GM06990 (cell line): Measurements from ENCODE around the gene EIF2B2.

Source experiments
- DNase-seq: peaks from one replicate; pipeline ENCODE4 v3.0.0-alpha.2; 2011; ENCODE audit not compliant: insufficient read length; ENCODE audit errors: extremely low read depth
- H3K27me3 ChIP-seq: replicated peaks from 2 replicates; pipeline ENCODE4 v1.6.0; 2011; ENCODE audit warnings: low read length; ENCODE audit not compliant: control insufficient read depth, insufficient read depth
- H3K36me3 ChIP-seq: 2 replicates; pipeline ENCODE4 v1.5.1; 2011; ENCODE audit warnings: low read length; ENCODE audit not compliant: control insufficient read depth, insufficient read depth
- H3K4me3 ChIP-seq: replicated peaks from 2 replicates; pipeline ENCODE4 v1.5.1; 2011; ENCODE audit warnings: low read depth, mild to moderate bottlenecking, control low read depth, low read length
- CTCF ChIP-seq: IDR thresholded peaks from 2 replicates; pipeline ENCODE4 v1.5.1; 2011; ENCODE audit warnings: low read length, control low read depth, mild to moderate bottlenecking, inconsistent platforms; ENCODE audit not compliant: insufficient read depth, poor library complexity, severe bottlenecking

The EIF2B2 gene

GRCh38 chr14:74979029-74979428, 23.7 kb upstream of the EIF2B2 start:
- H3K36me3 ChIP-seq = no peaks in the 10 kb centered on the region
- H3K27me3 ChIP-seq = no peaks in the 10 kb centered on the region
- no peak for TF ChIP-seq CTCF
- no peak overlapping the region for H3K4me3 ChIP-seq
- DNase-seq = no peak

GRCh38 chr14:74979442-74980397, 23.0 kb upstream of the EIF2B2 start:
- no peaks in the 10 kb centered on the region for H3K36me3 ChIP-seq
- DNase-seq = no peak
- no peak for TF ChIP-seq CTCF
- no peaks in the 10 kb centered on the region for H3K27me3 ChIP-seq
- H3K4me3 ChIP-seq = no peak overlapping the region

GRCh38 chr14:74980398-74980730, 22.4 kb upstream of the EIF2B2 start:
- no peaks in the 10 kb centered on the region for H3K36me3 ChIP-seq
- no peaks in the 10 kb centered on the region for H3K27me3 ChIP-seq
- H3K4me3 ChIP-seq = no peak overlapping the region
- no peak for DNase-seq
- no peak for TF ChIP-seq CTCF

- no peak for DNase-seq
- H3K4me3 ChIP-seq = no peak overlapping the region
- H3K36me3 ChIP-seq = no peaks in the 10 kb centered on the region
- no peak for TF ChIP-seq CTCF
- H3K27me3 ChIP-seq = no peaks in the 10 kb centered on the region
These were observed 21.8 kb upstream of the EIF2B2 start for GRCh38 chr14:74980731-74981461.

- TF ChIP-seq CTCF = no peak
- DNase-seq = no peak
- Histone ChIP-seq H3K4me3 (no peak overlapping the region), H3K27me3 (no peaks in the 10 kb centered on the region), H3K36me3 (no peaks in the 10 kb centered on the region)
These were observed 21.3 kb upstream of the EIF2B2 start for GRCh38 chr14:74981462-74981782.
